Adipose tissue (tissue), 3 donors: Measurements from ENCODE around the gene TRIM21. TPM values are rescaled to one million over a fixed set of nuclear protein-coding genes. Genes with fewer than 3 reads are reported as not detected.
"Not testable (repeated sequence)": the region's sequence is repeated elsewhere in the genome, so short reads cannot be mapped to it uniquely, and the experiment has no call there.

Experiments used
- H3K27ac ChIP-seq: one replicate; pipeline ENCODE4 v1.5.1; 2013; ENCODE audit warnings: low read depth, low read length
- WGBS, 3 donors: extraction: QIAGEN DNeasy Blood & Tissue Kit; methylation state at CpG; one replicate each; pipeline ENCODE4 v1.1.7; 2013; 5-methylcytosine and 5-hydroxymethylcytosine counted together
- polyA plus RNA-seq, 3 donors: library from polyadenylated mRNA; stranded (reverse); fragments of 200-250 nt; gene quantifications; one replicate each; pipeline ENCODE4 v1.2.3, GENCODE V29; 2013
- donor health status: healthy with polysubstance abuse.
- donor health status: Bipolar disorder and iron deficiency.
- donor health status: healthy.

TRIM21 gene
- 10 to 100 TPM in 2 of 3 donors, 1 to 10 TPM in 1; 8.7 to 19.7 (median 12.7) TPM for polyA plus RNA-seq

DNA sequence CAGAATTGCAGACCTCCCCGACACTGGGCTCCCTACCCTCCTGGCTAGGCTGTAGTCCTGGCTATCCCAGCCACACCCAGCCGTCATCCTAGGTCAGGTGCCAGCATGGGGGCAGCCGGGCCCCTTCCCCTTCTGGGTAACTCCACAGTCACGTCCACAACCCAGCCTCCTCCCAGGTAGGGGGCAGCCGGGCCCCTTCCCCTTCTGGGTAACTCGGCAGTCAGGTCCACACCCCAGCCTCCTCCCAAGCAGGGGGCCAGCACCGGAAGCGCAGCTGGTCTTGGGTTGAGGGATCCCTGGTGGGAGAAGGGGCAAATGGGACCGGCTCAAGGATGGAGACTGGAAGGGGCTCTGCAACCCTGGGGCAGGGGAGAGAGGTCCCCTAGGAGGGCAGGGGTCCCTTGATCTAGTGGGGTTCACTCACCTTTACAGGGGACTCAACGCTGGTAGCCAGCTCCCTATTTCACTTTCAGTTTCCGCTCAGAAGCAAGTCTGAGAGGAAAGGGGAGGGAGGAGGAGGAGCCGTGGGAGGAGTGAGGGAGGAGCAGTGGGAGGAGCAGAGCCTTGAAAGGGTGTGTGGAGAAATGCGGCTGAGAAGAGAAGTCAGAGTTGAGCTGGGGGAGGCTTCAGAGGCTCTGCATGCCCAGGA is at the start of gene TRIM21:
Gene TRIM21, minus strand, starts transcription at position 494 of the 649 bp plus-strand sequence. CDS start 3,293 bp downstream, outside the sequence.
- 0 to 1% (median 0%) methylated on average over 13 of the region's 13 CpGs for WGBS, 3 donors
- H3K27ac ChIP-seq = no peak within 1 kb of the TSS

DNA sequence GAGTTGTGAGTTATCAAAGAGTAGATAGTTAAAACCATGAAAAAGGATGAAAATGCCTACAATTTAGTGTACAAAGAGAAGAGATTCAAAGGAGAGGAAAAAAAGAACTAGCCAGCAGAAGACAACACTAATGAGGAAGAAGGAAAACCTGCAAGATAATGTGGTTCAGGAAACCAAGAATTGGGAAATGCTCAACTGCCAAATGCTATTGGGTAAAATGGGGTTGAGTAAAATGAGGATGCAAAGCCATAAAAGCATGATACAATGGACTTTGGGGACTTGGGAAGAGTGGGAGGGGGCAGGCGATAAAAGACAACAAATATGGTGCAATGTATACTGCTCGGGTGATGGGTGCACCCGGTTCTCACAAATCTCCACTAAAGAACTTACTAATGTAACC is 48.0 kb upstream of the TRIM21 start:
- WGBS, 3 donors = 53 to 82% (median 54%) methylated on average over 3 of the region's 3 CpGs
- H3K27ac ChIP-seq = no peak overlapping the region

DNA sequence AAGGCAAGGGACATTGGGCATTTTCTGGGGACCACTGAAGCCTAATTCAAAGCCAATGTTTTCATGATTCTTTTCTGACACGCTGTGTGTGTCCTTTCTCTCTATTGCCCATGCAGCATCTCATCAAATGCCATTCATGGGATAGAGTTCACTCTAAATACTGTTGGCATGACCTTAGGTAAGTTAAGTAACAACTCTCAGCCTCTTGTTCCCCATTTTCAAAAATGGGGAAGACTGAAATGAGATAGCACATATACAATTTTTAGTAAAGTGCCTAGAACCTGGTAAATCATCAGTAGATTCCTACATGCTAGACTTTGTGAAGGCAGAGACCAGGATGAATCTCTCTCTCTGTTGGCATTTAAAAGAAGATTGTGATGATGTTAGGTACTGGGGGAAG is 42.9 kb upstream of the TRIM21 start:
- H3K27ac ChIP-seq = no peak overlapping the region
- WGBS, 3 donors = 69 to 81% (median 75%) methylated on average over 1 of the region's 1 CpG

DNA sequence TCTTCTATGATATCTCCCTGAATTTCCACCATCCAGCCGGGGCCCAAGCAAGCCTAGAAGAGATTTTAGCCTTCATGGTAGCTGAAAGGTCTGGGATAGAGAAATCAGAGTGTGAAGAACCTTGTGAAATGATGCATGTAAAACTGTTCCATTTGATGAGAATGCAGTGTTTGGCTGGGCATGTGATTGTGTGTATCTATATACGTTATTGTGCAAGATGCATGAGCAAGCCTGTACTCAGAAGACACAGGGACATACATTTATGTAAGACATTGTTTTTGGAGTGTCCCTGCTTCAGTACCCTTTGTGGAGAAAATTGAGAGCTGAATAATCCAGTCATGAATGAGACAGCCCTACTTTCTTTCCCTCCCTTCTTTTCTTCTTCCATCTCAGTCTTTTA is 40.4 kb upstream of the TRIM21 start:
- H3K27ac ChIP-seq = no peak overlapping the region
- WGBS, 3 donors = 46 to 74% (median 63%) methylated on average over 2 of the region's 2 CpGs

DNA sequence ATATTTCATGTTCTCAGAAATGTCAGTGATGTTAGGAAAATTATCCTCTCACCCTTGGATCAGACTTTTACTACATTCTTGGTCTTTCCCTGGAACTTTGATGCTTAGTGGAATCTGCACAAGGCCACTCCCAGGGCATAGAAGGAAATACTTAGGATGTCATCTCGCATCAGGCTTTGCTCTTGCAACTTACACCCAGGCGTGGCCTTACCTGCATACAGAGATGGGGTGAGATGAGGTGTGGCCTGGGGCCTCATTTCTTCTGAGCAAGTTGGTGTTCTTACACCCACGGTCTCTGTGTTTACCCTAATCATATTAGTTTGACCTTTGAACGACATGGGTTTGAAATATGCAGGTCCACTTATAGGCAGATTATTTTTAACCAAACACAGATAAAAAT is 36.5 kb upstream of the TRIM21 start:
- no peak overlapping the region for H3K27ac ChIP-seq
- WGBS, 3 donors = 48 to 77% (median 61%) methylated on average over 4 of the region's 4 CpGs

DNA sequence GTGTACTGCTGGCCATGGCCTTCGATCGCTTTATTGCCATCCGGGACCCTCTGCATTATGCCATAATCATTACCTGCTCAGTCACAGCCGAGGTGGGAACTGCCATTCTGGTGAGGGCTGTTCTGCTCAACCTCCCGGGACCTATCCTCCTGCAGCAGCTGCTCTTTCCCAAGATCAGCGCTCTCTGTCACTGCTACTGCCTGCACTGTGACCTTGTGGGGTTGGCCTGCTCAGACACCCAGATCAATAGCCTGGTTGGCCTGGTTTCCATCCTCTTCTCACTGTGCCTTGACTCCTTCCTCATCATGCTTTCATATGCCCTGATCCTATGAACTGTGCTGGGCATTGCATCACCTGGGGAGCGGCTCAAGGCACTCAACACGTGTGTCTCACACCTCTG is 24.9 kb upstream of the TRIM21 start:
- 29 to 85% (median 80%) methylated on average over 8 of the region's 8 CpGs for WGBS, 3 donors
- no peak overlapping the region for H3K27ac ChIP-seq

DNA sequence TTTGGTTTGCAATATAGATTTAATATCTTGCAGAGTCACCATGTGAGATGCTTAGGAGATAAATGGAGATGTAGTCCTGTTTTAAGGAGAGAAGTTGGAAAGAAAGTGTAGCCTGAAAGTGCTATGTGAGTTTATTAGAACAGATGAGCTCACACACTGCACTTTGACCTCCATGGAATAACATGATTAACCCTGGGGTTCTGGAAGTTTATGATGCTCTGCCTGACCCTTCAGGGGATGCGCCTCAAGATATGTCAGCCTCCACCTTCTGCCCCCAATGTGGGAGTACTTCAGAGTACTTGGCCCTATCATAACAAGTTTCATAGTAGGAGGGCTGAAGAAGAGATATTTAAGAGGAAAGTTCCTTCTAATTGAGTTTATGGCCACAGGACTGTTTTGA is 23.3 kb upstream of the TRIM21 start:
- 59 to 75% (median 62%) methylated on average over 1 of the region's 1 CpG for WGBS, 3 donors
- no peak overlapping the region for H3K27ac ChIP-seq

DNA sequence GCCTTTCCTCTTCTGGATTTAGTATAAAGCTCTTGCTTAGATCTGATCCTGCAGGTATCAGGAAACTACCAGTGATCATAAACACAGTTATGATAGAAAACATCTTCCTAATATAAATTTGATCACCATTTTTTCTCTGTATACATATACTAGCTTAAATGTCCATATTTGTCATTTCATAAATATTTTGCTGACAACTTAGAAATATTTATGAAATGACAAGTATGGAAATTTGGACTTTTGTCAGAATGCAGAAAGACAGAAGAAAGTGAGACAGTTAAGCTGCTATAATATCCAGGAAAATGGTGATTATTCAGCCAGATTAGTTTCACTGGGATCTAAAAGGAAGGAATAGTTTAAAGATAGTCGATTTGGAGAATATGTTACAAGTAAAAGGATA is 22.8 kb upstream of the TRIM21 start:
- 52 to 69% (median 57%) methylated on average over 1 of the region's 1 CpG for WGBS, 3 donors
- no peak overlapping the region for H3K27ac ChIP-seq

DNA sequence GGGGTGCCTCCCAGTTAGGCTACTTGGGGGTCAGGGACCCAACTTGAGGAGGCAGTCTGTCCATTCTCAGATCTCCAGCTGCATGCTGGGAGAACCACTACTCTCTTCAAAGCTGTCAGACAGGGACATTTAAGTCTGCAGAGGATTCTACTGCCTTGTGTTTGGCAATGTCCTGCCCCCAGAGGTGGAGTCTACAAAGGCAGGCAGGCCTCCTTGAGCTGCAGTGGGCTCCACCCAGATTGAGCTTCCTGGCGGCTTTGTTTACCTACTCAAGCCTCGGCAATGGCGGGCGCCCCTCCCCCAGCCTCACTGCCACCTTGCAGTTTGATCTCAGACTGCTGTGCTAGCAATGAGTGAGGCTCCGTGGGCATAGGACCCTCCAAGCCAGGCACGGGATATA is 12.7 kb upstream of the TRIM21 start:
- WGBS, 3 donors = 86 to 100% (median 86%) methylated on average over 2 to 6 of the region's 6 CpGs
- not testable (repeated sequence) for H3K27ac ChIP-seq

DNA sequence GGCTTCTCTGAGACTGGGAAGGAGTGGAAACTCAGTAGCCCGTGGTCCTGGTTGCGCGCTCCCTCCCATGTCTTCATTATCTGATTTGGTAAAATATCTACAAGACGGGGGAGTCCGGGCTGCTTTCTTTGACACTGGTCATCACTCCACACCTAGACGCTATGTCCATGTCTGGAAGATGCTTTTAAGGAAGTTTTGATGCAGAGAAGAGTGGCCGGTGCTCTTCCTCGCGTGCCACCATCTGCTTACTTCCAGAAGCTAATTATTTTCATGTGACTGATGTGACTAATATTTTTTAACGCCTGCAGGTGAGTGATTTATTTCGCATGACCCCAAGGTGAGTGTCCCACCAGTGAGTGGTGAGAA is 339 bp upstream of the TRIM21 start:
- 20 to 29% (median 29%) methylated on average over 11 of the region's 11 CpGs for WGBS, 3 donors

DNA sequence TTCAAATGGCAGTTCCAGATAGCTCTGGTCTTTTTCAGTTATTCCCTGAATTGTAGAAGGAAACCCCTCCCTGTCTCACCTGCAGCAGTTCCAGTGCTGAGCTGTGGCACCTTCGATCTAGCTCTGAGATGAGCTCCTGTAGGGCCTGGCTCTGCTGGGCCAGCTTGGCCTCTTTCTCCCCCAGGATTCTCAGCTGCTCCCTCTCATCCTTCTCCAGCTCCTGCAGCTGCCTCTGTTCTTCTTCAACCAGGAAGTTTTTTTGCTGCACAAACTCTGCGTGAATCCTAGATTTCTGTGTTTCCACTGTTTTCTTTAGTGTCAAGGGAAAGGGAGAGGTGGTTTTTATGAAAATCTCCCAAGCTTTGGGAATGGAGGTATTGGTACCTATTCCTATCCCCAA is 5.3 kb downstream of the TRIM21 start:
- no peak overlapping the region for H3K27ac ChIP-seq
- 93 to 98% (median 98%) methylated on average over 2 of the region's 2 CpGs for whole genome bisulfite sequencing, 3 donors

More for the DNA sequence above, 339 bp upstream of the TRIM21 start:
- no peak overlapping the region for H3K27ac ChIP-seq

DNA sequence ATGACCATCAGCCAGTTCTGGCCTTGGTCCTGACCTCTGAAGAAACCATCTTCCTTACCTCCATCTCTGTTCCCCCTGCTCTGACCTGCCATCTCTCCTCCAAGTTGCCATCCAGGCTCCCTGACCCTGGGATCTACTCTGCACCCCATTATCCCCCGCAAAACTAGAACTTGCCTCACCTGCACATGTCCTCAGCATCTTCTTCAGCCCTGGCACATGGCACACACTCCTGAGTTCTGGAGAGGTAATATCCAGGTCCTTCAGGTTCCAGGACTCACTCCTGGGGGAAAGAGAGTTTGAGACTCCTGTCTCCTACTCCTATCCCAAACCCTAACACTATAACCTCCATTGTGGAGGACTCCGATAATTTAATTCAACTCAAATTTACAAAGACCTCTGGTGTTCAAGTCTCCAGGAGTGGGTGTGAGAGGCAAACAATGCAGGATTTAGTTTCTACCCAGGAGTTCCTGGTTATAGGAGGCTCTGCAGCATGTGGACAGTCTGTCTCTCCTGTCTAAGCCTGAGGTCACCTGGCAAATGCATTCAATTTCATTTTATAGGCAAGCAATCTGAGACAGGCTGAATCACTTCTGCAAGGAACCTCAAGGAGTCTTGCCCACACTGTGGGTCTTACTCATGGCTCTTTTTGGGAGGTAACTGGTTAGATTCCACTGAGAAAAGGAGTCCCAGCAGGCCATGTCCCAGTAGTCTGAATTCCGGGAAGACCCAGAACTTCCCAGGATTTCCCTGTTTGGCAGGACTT is 7.3 kb downstream of the TRIM21 start:
- 96 to 99% (median 97%) methylated on average over 3 of the region's 3 CpGs for WGBS, 3 donors
- no peak overlapping the region for H3K27ac ChIP-seq

DNA sequence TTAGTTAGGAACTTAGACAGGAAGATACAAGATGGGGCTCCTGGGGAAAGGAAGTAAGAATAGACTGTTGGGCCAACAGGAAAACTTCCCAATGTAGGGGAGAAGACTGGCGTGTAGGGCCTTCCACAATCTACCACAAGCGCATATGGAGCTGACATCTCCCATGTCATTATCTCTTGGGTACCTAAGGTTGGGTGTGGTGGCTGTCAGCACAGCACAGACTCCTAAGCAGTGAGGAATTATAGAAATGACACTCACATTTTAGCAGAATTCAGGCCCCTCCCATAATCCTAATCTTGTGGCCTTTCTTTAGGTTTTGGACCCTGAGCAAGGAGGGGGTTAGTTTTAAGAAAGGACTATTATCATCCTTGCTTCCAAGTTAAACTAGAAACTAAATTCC is 11.6 kb downstream of the TRIM21 start:
- no peak overlapping the region for H3K27ac ChIP-seq
- 26 to 64% (median 51%) methylated on average over 2 of the region's 2 CpGs for WGBS, 3 donors

DNA sequence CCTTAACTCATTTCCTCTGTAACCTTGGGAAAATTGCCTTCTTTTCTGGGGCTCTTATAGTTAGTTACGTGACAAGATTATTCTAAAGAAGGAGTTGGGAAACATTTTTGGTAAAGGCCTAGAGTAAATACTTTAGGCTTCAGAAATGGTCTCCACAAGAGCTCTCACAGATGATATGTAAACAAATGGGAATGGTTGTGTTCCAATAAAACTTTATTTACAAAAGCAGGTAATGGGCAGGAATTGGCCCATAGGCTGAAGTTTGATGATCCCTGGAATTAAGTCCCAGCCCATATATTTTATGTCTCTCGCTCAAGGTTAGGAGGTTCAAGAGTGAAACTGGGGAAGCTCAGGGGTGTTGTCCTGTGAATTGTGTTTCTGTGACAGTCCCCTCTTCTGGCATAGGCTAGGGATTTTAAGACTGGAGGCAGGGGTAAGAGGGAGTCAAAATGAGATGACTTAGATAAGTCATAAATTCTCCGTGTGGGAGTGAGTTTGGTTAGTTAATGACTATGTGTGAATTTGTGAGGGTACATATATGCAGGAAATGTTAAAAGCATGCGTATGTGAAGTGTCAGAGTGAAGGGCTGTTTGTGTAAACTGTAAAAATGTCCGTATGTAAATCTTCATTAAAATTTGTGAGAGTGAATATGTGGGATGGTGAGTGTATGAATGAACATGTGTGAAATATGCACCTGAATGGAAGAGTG is 17.9 kb downstream of the TRIM21 start:
- no peak overlapping the region for H3K27ac ChIP-seq
- 76 to 84% (median 81%) methylated on average over 5 of the region's 5 CpGs for WGBS, 3 donors

DNA sequence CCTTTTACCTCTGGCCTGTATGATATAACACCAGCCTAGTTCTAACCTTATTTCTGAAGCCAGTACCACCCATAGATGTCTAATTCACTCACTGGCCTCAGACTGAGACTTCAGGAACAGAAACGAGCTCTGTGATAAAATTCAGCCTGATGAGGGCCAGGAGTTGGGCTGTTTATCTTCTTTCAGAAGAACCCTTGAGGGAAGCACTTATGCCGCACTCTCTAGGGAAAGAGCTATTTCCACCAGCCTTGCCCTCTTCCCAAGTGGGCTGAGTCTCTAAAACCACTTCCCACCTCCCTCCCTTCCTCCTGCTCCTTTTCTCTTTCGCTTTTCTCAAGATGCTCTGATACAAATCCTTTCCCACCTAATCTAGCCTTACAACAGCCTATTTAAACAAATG is 23.3 kb downstream of the TRIM21 start:
- no peak overlapping the region for H3K27ac ChIP-seq
- whole genome bisulfite sequencing, 3 donors = 59 to 67% (median 66%) methylated on average over 3 of the region's 3 CpGs

DNA sequence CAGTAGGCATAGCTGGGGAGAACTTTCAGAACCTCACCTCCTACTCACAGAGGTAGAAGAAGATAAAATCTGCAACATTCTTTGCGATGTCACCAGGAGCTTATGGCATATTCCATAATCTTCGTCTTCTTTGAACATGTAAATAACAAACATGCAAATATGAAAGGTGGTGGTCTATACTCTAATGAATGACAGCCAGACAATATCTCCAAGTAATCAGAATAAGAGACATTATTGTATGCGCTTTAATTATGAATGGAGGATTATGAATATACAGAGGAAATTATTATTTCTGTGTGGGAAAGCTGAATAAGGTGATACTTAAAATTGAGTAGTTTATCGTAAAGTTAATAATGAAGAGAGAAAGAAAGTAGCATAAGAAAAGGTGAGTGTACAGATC is 25.2 kb downstream of the TRIM21 start, which contains the start of gene OR52B4:
Gene OR52B4, minus strand, starts transcription at position 101 of the 400 bp plus-strand sequence. Its CDS starts 91 bp downstream, at position 10.
- 69 to 79% (median 79%) methylated on average over 4 of the region's 4 CpGs for WGBS, 3 donors
- H3K27ac ChIP-seq = no peak within 1 kb of the TSS

DNA sequence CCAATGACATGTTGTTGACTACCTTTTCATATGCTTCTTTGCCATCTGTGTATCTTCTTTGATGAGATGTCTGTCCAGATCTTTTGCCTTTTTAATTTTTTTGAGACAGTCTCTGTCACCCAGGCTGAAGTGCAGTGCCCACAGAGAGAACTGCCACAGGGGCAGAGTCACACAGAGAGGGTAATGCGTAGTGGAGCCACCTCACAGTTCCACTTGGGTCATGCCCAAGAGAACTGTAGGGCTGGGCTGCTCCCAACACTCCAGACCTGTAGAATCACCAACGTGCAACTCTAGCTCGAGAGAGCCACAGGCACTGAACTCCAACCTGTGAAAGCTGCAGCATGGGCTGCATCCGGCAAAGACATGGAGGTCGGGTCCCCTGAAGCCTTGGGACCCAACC is 45.4 kb downstream of the TRIM21 start:
- WGBS, 3 donors = 68 to 85% (median 81%) methylated on average over 1 of the region's 5 CpGs

DNA sequence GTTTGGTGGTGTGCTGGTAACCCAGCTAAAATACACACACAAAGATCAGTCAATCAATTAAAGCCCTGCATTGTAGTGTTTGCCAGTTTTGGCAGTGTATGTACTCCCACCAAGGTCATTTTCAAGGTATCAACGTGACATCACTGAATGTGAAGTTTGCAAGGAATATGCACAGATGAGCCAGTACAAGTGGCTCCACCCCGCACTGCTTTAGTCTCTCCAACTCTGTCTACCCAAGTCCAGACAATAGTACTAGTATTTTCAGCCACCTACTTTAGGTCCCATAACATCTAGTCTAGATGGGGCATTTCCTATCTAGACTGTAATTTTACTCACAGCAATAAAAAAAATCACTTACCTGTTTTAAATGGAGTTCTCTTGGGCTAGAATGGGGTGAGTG is 48.1 kb downstream of the TRIM21 start:
- not testable (repeated sequence) for H3K27ac ChIP-seq
- WGBS, 3 donors = 63 to 93% (median 88%) methylated on average over 2 of the region's 2 CpGs

More for the DNA sequence above, 45.4 kb downstream of the TRIM21 start:
- H3K27ac ChIP-seq = not testable (repeated sequence)
